Activated CD4-positive, alpha-beta T cell treated with anti-CD3 and anti-CD28 coated beads for 1 hour (primary cell): Measurements from ENCODE around the gene ZNF232.
A peak's percentile ranks its signal among the peaks of the same experiment; 100 is the strongest.
"Not testable (repeated sequence)": the region's sequence is repeated elsewhere in the genome, so short reads cannot be mapped to it uniquely, and the experiment has no call there.

Source experiments
- DNase-seq: peaks from one replicate; pipeline ENCODE4 v3.0.0-alpha.2; 2020

The ZNF232 gene

DNA sequence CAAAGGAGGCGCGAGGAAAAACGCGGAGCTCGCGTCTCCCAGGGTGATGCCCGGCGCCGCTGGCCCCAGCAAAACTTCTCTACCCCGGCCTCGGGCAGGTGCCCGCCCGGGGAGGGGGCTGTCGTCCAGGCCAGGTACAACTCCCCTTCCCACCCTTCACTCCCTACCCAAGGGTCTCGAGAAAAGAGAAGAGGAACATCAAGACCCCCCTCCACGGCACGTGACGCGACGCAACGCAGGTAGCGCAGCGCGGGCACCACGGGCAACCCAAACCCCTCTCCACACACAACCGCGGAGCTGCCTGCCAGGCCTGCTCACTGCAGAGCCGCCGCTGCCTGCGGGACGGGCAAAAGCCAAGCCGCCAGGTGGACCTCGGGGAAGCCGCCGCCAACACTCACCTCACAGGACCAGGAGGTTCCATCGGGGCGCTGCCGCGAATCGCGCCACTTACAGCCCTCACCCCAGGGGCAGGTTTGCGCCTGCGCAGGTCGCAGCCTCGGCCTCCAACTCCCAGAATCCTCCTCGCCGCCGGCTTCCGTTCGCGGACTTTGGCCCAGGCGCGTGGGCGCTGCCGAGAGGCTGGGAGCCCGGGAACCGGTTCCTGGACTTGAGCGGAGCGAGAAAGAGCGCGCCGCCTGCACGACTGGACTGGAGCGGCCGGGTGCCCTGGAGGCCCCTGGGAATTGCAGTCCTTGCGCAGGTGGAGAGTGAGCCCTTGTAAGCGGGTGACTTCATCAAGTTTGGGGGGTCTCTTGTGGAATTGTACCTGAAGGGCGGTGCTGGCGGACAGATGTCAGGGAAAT, at the start of gene ZNF232:
Gene ZNF232, minus strand, starts transcription at position 477 of the 803 bp plus-strand sequence. Its CDS starts 56 bp downstream, at position 421.
- DNase-seq: peak; percentile 84

DNA sequence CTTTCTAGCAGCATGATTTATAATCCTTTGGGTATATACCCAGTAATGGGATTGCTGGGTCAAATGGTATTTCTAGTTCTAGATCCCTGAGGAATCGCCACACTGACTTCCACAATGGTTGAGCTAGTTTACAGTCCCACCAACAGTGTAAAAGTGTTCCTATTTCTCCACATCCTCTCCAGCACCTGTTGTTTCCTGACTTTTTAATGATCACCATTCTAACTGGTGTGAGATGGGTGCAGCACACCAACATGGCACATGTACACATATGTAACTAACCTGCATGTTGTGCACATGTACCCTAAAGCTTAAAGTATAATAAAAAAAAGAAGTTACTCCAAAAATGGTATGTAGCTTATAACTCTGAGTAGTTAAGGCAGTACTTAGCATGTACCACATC, 49.0 kb upstream of the ZNF232 start:
- DNase-seq: not testable (repeated sequence)

- not testable (repeated sequence) for DNase-seq
These were observed 34.4 kb upstream of the ZNF232 start for GRCh38 chr17:5146122-5146521.

DNA sequence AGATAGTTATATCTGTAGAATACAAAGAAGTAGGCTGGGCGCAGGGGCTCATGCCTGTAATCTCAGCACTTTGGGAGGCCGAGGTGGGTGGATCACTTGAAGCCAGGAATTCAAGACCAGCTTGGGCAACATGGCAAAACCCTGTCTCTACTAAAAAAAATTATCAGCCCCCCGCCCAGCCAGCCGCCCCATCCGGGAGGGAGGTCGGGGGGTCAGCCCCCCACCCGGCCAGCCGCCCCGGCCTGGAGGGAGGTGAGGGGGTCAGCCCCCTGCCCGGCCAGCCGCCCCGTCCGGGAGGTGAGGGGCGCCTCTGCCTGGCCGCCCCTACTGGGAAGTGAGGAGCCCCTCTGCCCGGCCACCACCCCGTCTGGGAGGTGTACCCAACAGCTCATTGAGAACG, 31.2 kb upstream of the ZNF232 start:
- not testable (repeated sequence) for DNase-seq

- no peak for DNase-seq
These were observed 27.7 kb upstream of the ZNF232 start for GRCh38 chr17:5139458-5139732.

DNA sequence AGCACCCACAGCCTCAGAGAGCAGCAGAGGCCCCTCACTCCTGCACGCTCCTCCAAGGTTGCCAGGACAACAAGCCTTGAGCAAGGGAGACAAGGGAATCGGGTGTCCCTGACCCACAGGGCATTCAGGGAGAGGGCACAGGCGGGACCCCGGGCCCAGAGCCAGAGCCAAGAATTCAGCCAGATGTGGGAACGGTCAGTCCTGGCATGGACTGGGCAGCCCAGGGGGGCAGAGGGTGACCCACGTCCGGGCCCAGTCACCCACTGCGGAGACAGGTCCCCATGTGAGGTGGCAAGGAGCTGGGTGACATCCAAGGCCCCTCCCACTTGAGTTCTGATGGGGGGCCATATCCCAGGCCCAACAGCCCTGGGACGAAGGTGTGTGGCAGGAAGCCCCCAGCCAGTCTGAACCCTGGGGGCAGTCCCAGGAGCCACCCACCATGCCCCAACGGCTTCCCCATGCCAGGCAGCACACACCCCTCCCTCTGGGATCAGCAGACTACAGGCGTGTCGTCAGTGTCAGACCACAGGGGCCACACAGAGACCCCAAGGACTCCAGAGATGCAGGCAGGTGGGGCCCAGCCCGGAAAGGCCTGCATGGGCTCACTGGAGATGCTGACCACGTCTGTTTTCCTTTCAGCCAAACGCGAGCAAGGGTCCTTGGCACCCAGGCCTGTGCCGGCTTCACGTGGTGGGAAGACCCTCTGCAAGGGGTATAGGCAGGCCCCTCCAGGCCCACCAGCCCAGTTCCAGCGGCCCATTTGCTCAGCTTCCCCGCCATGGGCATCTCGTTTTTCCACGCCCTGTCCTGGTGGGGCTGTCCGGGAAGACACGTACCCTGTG, 27.2 kb upstream of the ZNF232 start:
- no peak for DNase-seq

DNA sequence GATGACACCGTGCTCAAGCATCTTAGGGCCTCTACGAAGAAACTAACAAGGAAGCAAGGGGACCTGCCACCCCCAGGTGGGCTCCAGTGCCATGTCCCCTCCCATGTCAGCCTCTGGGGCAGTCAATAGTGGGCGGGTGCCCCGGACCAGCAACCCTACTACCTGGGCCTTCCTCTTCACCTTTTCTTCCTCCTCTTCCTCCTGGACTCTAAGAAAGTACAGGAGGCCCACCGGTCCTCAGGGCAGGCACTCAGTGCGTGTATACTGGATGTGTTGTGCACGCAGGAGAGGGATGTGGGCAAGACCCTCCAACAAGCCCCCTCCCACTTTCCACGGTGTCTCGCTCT, 26.5 kb upstream of the ZNF232 start:
- not testable (repeated sequence) for DNase-seq

- not testable (repeated sequence) for DNase-seq
These were observed 26.0 kb upstream of the ZNF232 start for GRCh38 chr17:5137511-5138197.

DNA sequence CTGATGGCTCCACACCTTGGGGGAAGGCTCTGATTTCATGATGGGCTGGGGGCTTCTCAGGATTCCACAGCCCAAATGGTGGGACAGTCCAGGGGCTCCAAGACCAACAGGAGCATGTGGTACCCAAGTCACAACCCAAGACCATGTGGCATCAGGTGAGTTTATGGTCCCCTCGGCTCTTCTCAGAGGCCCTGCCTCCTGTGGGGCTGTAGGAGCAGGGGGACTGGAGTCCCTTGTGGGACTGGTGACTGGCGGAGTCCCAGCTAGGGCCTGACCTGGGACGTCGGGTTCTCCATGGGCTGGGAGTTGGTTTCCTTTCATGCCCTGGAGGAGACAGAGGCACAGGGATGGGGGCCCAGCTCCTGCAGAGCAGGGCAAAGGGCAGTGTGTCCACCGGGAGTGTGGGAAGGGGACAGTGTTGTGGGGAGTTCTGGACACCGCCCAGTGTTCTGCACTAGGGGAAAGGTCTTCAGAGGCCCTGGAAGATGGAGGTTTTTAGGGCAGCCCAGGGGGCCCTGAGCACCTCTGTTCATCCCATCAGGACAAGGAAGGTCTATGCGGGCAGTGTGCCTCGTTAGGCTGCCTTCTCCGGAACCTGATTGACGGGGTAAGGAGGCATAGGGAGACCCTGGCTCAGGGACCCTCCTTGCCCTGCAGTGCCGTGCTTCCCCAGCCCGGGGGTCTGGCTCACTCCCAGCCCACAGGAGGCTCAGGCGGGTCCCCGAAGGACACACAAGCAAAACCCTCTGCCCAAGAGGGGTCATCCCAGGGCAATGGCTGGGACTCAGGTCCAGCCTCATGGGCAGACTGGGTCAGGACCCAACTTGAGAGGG, 25.1 kb upstream of the ZNF232 start:
- not testable (repeated sequence) for DNase-seq

DNA sequence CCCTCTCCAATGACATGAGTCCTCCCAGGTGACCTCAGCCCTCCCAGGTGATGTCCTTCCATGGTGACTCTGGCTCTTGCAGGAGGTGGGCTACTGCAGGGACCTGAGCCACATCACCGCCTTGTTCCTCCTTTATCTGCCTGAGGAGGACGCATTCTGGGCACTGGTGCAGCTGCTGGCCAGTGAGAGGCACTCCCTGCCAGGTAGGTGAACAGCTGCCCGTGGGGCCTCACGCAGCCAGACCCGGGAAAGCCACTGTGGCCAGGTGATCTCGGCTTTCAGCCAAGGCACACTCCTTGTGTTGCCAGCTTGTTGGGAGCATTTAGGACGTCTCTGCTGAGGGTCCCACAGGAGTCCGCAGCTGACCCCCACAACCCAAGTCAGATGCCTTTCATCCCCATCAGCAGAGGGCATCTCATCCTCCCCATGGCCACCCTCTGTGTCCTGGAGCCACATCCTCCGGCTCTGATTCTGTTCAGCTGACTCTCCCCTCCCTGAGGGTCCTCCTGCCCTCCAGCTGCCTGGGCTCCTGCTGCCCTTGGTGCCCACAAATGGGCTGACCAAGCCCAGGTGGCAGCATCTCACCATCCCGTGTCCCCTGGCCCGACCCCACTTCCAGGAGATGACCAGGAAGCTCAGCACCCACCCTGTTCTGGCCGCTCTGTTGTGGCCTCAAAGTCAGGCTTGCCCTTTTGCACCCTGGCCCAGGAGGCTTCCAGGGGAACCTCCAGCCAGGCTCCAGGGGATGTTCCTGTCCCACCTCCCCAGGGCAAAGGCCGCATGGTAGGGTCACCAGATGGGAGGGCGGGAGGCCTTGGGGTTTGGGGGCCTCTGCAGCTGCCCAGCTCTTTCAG, 24.3 kb upstream of the ZNF232 start:
- no peak for DNase-seq

DNA sequence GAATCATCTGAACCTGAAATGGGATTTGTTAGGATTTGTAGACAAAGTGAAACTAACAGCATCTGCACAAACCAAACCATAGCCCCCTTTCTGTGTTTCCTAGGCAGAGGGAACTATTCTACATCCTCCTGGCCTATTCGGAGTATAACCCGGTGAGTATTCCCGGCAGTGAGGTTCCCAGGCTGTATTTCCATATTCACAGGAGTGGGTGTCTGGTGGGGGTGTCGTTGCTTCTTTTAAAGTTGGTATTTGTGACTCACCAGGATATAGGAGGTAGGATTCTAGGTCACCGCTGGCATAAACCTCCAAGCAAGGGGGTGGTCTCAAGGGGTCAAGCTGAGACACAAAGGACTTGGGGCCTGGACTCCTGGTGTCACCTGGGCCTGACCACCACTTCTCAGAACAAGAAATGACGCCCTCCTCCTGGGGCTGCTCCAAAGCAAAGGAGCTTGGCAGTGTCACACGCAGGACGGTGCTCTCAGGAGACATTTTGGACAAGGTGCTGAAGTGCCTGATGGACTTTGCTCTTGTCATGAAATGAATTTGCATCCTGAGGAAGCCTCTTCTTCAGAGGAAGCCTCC, 23.5 kb upstream of the ZNF232 start:
- DNase-seq: not testable (repeated sequence)

DNA sequence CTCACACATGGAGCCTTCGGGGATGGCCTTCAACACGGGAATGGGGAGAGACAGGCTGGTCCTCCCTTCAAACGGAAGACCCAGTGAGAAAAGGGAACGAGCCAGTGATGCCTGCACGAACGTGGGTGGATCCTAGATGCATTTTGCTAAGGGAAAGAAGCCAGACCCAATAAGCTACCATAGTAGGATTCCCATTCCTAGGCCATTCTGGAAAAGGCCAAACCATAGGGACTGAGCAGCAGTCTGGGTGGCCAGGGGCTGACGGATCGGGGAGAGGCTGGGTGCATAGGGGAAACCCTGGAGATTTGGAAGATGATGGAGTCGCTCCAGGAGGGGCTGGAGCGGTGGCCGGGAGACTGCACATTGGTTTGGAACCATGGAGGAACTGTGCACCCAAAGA, 22.9 kb upstream of the ZNF232 start:
- DNase-seq: not testable (repeated sequence)

GRCh38 chr17:5133961-5134360, 22.3 kb upstream of the ZNF232 start:
- not testable (repeated sequence) for DNase-seq

DNA sequence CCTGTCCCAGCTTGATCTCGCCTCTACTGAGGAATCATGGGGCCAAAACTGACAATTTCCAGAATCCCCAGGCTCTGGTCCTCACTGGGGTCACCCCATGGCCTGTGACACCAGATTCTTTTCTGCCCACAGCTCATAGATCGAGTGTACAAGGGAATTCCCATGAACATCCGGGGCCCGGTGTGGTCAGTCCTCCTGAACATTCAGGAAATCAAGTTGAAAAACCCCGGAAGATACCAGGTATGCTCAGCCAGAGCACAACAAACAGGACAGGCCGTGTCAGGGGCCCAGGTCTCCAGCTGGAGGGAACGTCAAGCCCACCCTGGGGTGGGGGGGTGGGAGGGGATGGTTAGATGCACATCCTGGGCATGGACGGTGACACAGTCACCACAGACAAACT, 21.6 kb upstream of the ZNF232 start:
- no peak for DNase-seq

DNA sequence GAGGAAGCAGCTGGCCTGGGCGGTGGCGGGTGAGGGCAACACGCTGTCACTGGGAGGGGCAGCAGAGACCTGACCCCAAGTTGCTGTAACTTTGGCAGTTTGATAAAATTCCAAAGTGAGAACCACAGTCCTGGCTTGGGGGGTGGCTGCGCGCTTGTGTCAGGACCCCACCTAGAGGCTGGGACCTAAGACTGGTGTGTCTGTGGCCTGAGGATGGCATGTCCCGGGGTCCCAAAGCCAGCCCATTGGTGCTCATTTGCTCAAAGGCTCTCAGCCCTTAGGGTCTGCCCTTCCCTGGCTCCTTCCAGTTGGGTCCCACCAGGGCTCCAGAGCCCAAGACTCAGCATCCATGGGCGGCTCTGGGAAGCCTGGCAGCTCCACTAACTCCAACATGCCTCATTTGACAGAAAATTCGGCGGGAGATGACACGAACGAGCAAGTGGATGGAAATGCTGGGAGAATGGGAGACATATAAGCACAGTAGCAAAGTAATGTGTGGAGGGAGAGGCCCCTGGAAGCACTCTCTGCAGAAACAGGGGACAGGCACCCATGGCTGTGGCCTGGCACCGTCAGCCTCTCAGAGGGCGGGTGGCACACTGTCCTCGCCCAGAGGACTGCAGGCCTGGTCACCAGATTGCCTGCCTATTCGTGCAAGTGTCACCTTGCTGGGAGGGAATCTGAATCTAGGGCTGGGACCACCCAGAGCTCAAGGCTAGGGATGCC, 21.0 kb upstream of the ZNF232 start:
- not testable (repeated sequence) for DNase-seq

DNA sequence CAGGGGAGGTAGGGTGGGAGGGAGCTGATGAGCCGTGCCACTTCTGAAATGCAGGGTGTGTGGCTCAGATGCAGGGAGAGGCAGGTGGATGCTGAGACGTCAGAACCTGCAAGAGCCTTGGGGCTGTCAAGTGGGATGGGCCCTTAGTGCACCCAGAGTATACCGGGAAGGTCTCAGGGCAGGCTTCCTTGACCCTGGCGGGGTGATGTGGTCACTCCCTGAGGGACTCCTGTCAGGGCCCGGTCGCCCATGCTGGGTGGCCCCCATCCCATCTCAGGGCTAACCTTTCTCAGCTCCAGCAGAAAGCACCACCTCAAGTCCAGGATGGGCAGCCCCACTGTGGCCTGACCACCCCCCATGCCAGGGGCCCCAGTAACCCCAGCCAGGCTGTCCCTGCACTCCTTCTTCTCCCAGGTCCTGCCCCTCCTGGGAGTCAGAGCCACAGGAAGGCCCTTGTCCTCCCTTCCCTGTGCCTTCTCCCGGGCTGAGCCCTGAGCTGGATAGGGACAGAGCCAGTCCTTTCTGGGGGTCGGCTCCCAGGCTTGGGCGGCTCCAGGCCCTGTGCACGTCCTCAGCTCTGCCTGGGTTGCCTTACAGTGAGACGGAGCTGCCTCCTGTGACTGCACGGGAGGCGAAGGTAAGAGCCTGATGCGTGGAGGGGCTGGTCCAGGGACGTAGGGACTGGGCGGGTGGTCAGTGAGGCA, 20.3 kb upstream of the ZNF232 start:
- DNase-seq: not testable (repeated sequence)

DNA sequence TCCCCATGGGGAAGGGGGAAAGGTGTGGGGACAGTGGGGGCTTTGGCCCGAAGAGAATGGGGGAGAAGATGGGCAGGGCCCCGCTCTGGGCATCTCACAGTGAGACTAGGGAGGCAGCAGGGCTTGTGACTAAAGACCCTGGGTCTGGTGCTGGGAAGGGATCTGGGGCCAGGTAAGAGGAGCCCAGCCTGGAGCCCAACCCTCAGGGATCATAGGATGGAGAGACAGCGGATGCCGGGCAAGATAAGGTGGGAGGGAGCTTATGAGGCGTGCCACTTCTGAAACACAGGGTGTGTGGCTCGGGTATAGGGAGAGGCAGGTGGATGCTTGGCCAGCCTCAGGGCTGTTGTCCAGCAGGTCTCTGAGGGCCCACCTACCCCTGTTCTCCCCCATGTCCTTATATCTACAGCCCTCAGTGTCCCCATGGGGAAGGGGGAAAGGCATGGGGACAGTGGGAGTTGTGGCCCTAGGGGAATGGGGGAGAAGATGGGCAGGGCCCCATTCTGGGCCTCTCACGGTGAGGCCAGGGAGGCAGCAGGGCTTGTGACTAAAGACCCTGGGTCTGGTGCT, 19.6 kb upstream of the ZNF232 start:
- DNase-seq: no peak

GRCh38 chr17:5130687-5131086, 19.0 kb upstream of the ZNF232 start:
- not testable (repeated sequence) for DNase-seq

DNA sequence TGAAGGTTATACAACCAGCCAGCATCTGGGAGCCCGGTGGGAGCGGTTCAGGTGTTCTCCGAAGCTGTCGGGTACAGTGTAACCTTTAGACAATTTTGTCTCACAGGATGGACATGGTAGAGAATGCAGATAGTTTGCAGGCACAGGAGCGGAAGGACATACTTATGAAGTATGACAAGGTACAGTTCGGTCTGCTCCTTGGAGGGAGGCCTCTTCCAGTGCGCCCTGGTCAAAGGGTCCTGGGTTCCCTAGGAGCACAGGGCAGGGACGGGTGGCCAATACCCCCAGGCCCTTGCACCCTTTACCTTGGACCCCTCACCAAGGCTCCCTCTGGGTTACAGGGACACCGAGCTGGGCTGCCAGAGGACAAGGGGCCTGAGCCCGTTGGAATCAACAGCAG, 18.6 kb upstream of the ZNF232 start:
- DNase-seq: not testable (repeated sequence)

GRCh38 chr17:5129770-5130169, 18.1 kb upstream of the ZNF232 start:
- DNase-seq: not testable (repeated sequence)
